Lower leg skin (tissue), 4 donors: ENCODE data around the gene CCDC82. TPM values are rescaled to one million over a fixed set of nuclear protein-coding genes. Genes with fewer than 3 reads are reported as not detected.

Source experiments
- DNase-seq, 2 donors: peaks; one replicate each; pipeline ENCODE4 v3.0.0-alpha.2; 2019; ENCODE audit warnings: low spot score in 2 of 2
- H3K4me3 ChIP-seq: fragments of 200-600 bp; sonication (generic); 2 replicates; pipeline ENCODE4 v1.5.1; 2017; ENCODE audit warnings: mild to moderate bottlenecking, low read depth; ENCODE audit not compliant: poor library complexity, severe bottlenecking
- CTCF ChIP-seq, 3 donors: fragments of 450-650 bp; IDR thresholded peaks; one replicate each; pipeline ENCODE4 v1.5.1; 2016; ENCODE audit warnings: antibody characterized with exemption in 3 of 3, mild to moderate bottlenecking in 3 of 3, moderate library complexity in 2 of 3
- POLR2A ChIP-seq, 2 donors: fragments of 450-650 bp; IDR thresholded peaks; one replicate each; pipeline ENCODE4 v1.6.1; 2016 to 2017; ENCODE audit warnings: antibody characterized with exemption in 2 of 2, mild to moderate bottlenecking in 1 of 2, moderate library complexity in 1 of 2
- WGBS, 2 donors: methylation state at CpG; one replicate each; pipeline ENCODE4 v1.1.5; 2018; 5-methylcytosine and 5-hydroxymethylcytosine counted together
- intact Hi-C: fragments of 100-400 bp; cut with DNase I; formaldehyde crosslinking; loops from one replicate; pipeline ENCODE4 v1.15.0; 2023; ENCODE audit warnings: low total_unique reads
- total RNA-seq, 4 donors: library from RNA; depleted of rRNA; stranded (reverse); fragments of >200 nt; gene quantifications; one replicate each; pipeline ENCODE4 v1.1.0, GENCODE V29; 2016

CCDC82 gene
- total RNA-seq, 4 donors from 2014 or later, result 5.4 to 15.2 (median 7.8) TPM

GRCh38 chr11:96317985-96318384, 71.7 kb downstream of the CCDC82 start:
- DNase-seq, result no peak
- WGBS, 2 donors, result 93 to 95% methylated on average over 2 of the region's 2 CpGs
- TF ChIP-seq POLR2A (IDR thresholded peaks at IDR 0.05) (no peak), CTCF (IDR thresholded peaks at IDR 0.05) (no peak)
- no peak overlapping the region for H3K4me3 ChIP-seq
- intact Hi-C loops, result no loop called here

- TF ChIP-seq POLR2A (IDR thresholded peaks at IDR 0.05) (no peak), CTCF (IDR thresholded peaks at IDR 0.05) (no peak)
- no peak overlapping the region for H3K4me3 ChIP-seq
- no peak for DNase-seq
- 21 to 45% methylated on average over 2 of the region's 2 CpGs for WGBS, 2 donors
- intact Hi-C loops, result no loop called here
Measured at GRCh38 chr11:96317571-96317970, 72.1 kb downstream of the CCDC82 start.

GRCh38 chr11:96316869-96317268, 72.8 kb downstream of the CCDC82 start:
- no peak for DNase-seq
- WGBS, 2 donors, result 15 to 35% methylated on average over 3 of the region's 3 CpGs

GRCh38 chr11:96315476-96315875, 74.2 kb downstream of the CCDC82 start:
- 40 to 52% methylated on average over 1 of the region's 1 CpG for WGBS, 2 donors
- no peak for TF ChIP-seq POLR2A (IDR thresholded peaks at IDR 0.05)
- no peak for TF ChIP-seq CTCF (IDR thresholded peaks at IDR 0.05)
- intact Hi-C loops, result no loop called here
- H3K4me3 ChIP-seq, result no peak overlapping the region
- no peak for DNase-seq

More at GRCh38 chr11:96316869-96317268, 72.8 kb downstream of the CCDC82 start:
- intact Hi-C loops, result no loop called here
- TF ChIP-seq CTCF (IDR thresholded peaks at IDR 0.05), result no peak
- no peak for TF ChIP-seq POLR2A (IDR thresholded peaks at IDR 0.05)
- no peak overlapping the region for H3K4me3 ChIP-seq

- no peak for DNase-seq
- TF ChIP-seq CTCF (IDR thresholded peaks at IDR 0.05) (no peak), POLR2A (IDR thresholded peaks at IDR 0.05) (no peak)
- H3K4me3 ChIP-seq, result no peak overlapping the region
- WGBS, 2 donors, result 29 to 36% methylated on average over 4 of the region's 4 CpGs
- intact Hi-C loops, result no loop called here
Measured at GRCh38 chr11:96314326-96315020, 75.2 kb downstream of the CCDC82 start.

GRCh38 chr11:96313163-96313562, 76.5 kb downstream of the CCDC82 start:
- TF ChIP-seq POLR2A (IDR thresholded peaks at IDR 0.05) (no peak), CTCF (IDR thresholded peaks at IDR 0.05) (no peak)
- no peak for DNase-seq
- intact Hi-C loops, result no loop called here
- WGBS, 2 donors, result 78 to 84% methylated on average over 6 of the region's 6 CpGs
- no peak overlapping the region for H3K4me3 ChIP-seq
